ENCODE results near the gene NXPH1.

GRCh38 chr7:8761731-8762130 is 328.3 kb downstream of the NXPH1 start:
- no peak for TF ChIP-seq CTCF (IDR thresholded peaks at IDR 0.05)
- no peak for TF ChIP-seq EZH2 (IDR thresholded peaks at IDR 0.05; ENCODE audit: borderline replicate concordance, insufficient read depth, low read depth, low read length, poor library complexity, severe bottlenecking)

Measured in B cell (primary cell).